SU-DHL-6 (cell line): Measurements from ENCODE around the gene RPE65.

Experiments
- CTCF ChIP-seq: fragments of 200-600 bp; sonication (generic); IDR thresholded peaks from one replicate; pipeline ENCODE4 v1.5.1; 2017; ENCODE audit warnings: antibody characterized with exemption, mild to moderate bottlenecking, low read length, moderate library complexity; ENCODE audit not compliant: insufficient read depth, poor library complexity, severe bottlenecking
- EZH2phosphoT487 ChIP-seq: fragments of 200-600 bp; sonication (generic), shearing (Covaris generic); conservative IDR thresholded peaks from 2 replicates; pipeline ENCODE4 v1.6.1; 2018; ENCODE audit warnings: mild to moderate bottlenecking, antibody characterized with exemption, low read length, moderate library complexity, mixed read lengths

- TF ChIP-seq CTCF: no peak
- no peak for TF ChIP-seq EZH2phosphoT487
Observed at GRCh38 chr1:68448365-68448764, 1.4 kb downstream of the RPE65 start.
